UCSD-AML1 (cell line): Measurements from ENCODE around the gene KCNG2.
"Not testable (repeated sequence)": the region's sequence is repeated elsewhere in the genome, so short reads cannot be mapped to it uniquely, and the experiment has no call there.

Experiments used
- DNase-seq: peaks from one replicate; lab custom pipeline; 2025; ENCODE audit not compliant: unreplicated experiment; lab: John Stamatoyannopoulos, UW

The KCNG2 gene

DNA sequence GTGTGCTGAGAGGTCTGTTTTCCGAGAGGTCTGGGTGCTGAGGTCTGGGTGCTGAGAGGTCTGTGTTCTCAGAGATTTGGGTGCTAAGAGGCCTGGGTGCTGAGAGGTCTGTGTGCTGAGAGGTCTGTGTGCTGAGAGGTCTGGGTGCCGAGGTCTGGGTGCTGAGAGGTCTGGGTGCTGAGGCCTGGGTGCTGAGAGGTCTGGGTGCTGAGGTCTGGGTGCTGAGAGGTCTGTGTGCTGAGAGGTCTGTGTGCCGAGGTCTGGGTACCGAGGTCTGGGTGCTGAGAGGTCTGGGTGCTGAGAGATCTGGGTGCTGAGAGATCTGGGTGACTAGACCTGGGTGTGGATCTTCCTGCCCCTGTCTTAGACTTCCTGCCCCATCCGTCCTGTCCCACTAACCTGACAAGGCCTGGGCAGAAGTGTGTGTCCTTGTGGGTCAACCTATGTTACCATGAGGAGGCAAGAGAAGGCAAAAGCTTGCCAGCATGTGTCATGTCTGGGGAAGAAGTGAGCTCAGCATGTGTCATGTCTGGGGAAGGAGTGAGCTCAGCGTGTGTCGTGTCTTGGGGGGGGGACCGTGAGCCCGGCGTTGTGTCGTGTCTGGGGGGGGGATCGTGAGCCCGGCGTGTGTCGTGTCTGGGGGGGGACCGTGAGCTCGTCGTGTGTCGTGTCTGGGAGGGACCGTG is 69.3 kb downstream of the KCNG2 start:
- DNase-seq, result no peak

DNA sequence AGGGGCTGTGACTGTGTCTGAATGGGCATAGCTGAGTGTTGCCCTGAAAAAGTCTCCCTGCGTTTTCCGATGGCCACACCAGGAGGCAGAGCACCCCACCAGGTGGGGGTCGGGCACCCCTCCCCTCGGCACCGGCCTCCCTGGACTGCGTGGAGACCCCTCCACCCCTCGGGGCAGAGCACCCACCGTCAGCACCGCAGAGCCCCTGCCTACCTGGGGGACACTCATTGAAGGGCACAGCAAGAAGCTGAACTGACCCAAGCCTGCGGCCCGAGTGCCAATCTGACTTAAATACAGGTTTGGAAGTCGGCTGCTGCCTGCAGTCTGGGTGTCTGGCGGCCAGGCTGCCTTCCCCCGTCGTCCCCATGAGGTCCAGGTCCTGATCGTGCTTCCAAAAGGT is 69.9 kb downstream of the KCNG2 start:
- no peak for DNase-seq

DNA sequence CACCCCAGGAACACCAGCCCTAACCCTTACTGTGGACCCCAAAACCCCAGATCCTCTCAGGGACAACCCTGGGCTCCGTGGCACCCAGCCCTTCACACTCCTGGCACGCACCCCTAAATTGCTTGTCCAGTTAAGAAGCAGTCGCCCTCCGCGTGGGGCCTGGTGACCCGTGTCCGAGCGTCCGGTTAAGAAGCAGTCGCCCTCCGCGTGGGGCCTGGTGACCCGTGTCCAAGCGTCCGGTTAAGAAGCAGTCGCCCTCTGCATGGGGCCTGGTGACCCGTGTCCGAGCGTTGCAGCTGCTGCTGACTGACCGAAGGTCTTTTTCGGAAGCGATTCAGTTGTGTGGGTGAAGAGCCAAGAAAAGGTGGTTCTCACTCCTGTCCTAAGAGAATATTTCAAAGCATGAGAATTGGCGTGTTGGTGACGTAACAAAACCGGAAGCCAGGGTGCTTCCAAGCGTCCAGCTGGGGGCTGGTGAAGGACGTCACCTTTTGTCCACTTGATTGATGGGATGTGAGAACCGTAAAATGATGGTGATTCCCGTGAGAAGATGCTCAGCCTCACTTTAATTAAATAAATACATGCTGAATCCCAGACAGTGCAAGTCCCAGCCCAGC is 70.5 kb downstream of the KCNG2 start:
- no peak for DNase-seq

DNA sequence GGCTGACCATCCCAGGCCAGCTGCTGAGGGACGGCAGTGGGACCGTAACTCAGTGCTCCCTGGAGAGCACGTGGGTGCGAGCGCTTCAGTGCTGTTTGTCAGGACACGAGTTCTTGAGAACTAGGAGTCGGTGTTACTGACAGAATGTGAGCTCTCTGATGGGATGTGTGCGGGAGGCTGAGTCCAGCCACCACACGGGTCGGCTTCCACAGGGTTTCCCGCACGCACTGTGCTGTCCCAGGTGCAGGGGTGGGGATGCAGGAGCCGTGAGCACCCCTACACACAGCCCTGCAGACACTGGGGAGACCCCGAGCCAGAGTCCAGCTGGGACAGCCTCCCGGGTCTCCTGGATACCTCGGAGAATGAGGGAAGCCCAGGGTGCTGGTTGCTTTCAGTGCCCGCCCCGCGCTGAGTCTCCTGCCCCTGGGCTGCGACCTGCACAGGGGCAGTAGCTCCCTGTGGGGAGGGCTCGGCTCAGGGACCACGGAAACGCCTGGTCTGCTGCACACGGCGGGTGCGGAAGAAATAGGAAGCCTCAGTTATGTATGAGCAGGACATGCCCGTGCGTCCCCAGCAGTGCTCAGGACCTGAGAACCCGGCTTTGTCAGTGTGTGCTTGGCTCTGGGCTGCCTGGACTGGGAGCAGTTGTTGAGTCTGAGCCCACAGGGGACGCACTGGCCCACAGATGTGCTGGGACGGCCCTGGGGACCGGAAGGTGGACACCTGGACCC is 71.2 kb downstream of the KCNG2 start:
- no peak for DNase-seq

DNA sequence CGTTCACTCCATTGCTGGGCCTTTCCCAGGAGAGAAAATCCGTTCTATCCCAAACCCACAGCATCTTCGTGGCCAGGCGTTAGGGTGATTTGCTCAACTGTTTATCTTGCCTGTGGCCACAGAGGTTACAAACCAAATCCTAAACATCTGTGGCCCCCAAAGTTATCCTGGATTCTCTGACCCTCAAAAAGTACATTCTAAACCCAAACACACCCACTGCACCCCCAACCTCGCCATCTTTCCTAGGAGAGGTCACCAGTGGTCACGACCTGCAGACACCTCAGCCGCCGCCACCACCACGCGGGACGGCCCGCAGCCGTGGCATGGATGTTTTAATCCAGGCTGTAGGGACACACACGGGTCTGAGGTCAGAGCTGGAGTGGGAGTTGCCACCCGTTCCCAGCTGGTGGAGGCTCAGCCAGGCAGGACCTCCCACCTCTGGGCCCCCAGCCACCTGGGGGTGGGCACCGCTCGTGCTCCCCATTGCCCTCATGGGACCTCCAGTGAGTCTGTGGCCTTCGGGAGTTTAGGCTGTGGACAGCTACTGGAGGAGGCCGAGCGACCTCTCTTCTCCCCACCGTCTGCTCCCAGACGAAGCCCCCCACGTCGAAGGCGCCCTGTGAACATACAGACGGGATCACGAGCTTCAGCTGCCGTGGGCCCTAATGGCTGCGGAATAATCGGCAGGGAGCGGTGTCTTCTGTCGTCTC is 72.0 kb downstream of the KCNG2 start:
- no peak for DNase-seq

DNA sequence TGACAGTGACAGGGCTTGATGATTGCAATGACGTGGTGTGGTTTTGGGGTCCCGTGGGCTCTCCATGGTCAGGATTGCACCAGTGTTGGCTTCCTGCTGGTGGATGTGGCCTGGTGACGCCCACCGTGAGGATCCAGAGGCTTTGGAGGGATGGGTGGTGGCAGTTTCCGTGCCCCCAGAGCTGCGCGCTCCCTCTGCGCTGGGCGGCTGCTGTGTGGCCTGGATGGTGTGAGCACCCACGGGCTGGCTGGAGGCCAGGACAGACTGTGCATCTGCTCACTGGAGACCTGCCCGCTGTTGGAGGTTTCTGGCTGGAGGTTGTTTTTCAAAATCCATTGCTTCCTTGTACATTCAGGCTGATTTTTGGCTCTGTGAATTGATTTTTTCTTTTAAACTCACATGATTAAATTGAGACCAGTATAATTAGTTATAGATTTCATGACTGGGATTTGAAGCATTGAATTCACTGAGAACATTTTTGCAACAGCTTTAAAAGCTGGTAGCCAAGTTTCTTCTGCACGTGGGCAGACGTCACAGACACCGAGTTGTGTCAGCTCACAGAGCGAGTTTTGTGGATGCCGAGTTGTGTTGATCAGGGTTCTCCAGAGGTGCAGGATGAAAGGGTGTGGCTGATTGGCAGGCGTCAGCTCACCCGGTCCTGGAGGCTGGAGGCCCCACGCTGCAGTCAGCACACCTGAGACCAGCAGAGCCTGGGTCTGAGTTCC is 72.7 kb downstream of the KCNG2 start:
- DNase-seq, result no peak

DNA sequence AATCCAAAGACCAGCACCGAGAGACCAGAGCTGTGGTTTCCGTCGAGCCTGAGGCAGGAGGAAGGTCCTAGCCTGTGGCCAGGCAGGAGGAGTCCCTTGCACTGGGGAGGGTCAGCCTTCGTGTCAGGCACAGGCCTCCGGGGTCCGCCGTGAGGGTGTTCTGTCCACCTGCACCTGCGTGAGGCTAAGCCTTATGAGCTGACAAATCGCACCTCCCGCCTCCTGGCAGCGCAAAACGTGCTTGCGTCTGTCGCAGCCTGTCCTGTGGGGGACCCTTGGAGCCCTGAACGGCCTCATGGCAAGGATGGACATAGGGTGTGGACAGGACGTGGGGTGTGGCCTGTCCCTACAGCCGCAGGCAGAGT is 73.3 kb downstream of the KCNG2 start:
- DNase-seq, result no peak

DNA sequence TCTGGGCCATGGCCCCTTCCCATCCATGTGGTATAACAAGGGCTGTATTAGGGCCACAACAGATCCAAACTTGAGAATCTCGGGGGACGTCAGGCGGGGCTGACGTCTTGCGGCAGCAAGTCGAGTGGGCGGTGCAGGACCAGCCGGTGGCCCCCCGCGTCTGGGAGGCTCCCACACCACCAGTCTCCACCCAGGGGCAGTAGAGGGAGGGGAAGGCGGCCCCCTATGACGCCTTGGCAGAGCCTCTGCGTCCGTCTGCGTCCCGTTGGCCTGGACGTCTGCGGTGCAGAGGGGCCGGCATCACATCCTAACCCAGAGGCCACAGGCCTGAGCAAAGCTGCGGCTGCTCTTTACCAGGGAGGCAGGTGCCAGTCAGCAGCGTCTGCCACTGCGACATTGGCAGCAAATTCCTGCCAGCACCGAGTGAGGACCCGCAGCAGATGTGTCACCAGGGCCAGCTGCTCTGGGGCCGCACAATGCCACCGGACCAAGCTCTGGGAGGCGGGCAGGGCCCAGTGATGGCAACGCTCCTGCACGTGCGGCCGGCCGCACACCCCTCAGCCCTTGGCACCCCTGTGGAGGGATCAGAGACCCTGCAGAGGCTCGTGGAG is 73.8 kb downstream of the KCNG2 start:
- no peak for DNase-seq

DNA sequence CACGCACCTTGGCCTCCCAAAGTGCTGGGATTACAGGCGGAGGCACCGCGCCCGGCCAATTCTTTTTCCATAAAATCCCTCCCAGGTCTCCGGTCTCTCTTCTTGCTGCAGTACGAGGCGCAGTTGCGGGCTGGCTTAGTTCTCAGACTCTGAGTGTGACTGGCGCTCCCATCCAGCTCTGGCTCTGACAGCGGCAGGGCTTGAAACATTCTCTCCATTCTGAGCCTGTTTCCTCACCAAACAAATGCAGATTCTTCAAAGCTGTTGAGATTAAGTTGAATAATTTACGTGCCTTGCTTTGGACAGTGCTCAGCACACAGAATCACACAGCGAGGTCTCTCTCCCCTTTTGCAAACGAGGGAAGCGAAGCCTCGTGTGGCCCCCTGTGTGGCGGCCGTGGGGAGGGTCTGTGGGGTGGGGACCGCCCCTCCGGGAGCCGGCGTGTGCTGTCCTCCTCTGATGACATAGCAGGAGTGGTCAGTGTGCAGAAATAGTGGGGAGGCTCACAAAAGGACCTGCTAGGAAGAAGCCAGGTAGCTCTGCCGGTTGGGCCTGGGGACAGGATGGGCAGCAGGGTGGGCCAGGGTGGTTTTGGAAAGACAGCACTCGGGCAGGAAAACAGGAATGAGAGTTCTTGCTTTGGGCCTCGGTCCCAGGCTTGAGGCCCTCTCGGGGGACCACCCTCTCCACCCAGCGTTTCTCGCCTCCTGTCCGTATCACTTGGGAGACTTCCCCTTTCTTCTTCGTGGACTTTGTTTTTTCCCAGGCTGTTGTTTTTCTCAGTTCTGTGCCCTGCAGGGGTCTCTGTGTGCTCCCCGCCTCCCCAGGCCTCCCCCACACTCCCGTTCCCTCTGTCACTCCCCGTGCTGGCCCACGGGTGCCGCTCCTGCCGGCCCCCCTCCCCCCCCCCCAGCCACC is 75.0 kb downstream of the KCNG2 start:
- DNase-seq, result no peak

DNA sequence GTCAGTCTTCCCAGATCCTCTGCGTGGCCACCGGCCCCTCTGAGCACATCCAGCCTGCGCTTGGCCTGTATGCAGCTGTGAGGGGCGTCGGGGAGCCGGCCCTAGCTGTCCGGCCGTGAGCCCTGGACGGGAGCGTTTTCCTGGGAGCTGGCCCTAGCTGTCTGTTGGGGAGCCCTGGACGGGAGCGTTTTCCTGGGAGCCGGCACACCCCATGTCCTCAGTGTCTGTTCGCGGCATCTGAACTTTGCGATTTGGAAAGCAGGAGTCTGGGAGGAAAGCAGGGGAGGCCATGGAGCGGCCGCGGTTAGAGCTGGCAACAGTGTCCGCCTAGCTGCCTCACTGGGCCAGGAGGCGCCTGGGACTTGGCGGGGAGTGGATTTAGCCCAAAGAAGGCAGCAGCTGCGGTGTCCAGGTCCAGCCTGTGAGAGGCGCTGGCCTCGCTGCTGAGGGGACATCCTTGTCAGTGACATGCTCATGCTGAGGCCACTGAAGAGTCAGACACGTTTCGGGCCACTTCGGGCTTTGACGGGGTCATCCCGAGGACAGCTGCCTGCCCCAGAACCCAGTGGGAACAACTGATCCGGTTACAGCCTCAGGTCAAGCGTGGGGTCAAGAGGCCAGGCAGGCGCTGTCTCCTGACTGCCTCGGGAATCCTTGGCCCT is 75.8 kb downstream of the KCNG2 start:
- no peak for DNase-seq

DNA sequence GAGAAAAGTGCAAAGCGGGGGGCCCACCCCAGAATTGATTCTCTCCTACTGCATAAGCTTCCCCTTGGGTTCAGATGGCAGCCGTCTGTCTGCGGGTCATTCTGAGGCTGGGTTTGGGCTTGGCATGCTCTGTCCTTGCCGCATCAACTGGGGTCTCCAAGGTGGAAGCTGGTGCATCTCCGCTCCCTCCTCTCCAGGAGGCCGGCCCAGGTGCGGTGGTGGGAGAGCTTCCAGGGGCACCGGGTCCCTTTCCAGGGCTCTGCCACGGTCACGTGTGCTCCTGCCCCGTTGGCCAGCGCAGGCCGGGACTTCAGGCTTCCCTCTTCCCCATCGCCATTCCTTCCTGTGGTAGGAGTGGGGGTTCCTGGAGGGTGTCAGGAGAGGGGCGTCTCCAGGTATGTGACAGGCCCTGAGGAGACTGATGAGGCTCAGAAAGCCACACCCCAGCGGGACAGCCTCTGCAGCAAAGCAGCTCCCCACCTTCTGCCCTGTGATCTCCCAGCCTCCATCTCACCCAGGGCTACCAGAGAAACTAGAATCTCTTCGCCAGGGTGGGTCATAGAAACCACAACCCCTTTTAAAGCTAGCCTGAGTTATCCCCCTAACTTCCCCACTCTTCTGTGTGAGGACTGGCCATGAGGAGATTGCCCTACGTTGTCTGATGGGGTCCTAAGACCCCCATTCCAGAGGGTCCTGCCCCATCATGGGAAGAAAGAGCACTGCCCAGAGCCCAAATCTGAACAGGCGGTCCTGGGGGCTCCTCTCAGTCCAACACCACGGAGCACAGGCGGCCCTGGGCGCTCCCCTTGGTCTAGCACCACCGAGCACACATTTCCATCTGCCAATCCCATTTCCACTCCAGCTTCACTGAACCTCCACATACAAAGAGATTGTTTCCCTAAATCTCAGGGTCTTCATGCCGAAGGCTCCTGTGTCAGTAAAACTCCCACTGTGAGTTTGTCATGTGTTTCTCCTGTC is 77.1 kb downstream of the KCNG2 start:
- DNase-seq, result no peak

DNA sequence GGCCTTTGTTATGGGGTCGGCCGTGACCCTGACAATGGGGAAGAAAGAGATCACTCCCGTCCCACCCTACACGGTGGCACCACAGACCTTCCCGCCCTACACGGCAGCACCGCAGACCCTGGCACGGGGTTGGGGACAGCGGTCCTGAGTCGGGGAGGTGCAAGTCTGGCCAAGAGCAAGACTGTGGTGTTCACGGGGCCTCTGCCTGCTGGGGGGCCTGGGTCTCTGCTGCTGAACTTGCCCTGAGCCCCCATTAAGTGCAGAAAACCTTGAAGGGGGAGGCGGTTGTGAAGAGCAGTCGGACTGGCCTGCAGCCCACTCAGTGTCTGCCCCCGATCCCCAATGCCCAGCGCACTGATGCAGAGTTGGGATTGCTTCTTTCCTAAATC is 77.8 kb downstream of the KCNG2 start:
- no peak for DNase-seq

DNA sequence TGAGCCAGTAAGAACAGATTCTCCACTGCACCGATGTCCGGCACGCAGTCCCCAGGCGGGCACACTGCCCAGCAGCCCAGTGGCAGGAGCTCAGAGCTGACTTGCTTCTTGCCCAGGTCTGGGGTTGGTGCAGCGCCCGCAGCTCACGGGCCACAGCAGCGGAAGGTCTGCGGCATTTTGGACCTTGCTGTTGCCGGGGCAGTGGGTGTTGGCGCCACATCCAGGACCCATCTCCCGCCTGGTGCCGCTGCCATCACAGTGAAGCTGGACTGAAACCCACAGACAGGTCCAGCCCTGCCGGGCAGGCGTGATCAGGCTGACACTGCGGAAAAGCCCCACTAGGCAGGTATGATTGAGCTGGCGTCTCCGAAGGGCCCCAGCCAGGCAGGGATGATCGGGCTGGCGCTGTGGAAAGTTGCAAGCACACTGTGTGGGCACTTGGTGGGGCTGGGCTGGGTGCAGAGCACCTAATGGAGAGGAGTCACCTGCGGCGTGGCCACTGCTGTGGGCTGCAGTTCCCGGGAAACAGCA is 78.3 kb downstream of the KCNG2 start:
- no peak for DNase-seq

DNA sequence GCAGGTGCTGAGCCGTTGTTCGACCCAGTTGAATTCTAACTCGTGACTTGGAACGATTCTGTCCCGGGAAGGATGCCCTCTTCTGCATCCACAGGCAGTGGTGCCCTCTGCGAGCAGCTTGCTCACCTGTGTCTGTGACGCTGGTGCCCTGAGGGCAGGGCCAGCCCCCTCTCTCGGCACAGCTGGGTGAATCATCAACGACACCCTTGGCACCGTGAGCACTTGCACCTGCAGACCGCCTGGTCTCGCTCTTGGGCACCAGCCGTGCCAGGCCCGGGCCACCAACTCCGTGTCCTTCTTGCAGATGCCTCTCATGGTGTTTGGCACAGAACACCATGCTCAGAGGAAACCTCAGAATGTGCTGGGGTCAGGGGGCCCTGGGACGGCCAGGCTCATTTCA is 78.8 kb downstream of the KCNG2 start:
- DNase-seq, result no peak

DNA sequence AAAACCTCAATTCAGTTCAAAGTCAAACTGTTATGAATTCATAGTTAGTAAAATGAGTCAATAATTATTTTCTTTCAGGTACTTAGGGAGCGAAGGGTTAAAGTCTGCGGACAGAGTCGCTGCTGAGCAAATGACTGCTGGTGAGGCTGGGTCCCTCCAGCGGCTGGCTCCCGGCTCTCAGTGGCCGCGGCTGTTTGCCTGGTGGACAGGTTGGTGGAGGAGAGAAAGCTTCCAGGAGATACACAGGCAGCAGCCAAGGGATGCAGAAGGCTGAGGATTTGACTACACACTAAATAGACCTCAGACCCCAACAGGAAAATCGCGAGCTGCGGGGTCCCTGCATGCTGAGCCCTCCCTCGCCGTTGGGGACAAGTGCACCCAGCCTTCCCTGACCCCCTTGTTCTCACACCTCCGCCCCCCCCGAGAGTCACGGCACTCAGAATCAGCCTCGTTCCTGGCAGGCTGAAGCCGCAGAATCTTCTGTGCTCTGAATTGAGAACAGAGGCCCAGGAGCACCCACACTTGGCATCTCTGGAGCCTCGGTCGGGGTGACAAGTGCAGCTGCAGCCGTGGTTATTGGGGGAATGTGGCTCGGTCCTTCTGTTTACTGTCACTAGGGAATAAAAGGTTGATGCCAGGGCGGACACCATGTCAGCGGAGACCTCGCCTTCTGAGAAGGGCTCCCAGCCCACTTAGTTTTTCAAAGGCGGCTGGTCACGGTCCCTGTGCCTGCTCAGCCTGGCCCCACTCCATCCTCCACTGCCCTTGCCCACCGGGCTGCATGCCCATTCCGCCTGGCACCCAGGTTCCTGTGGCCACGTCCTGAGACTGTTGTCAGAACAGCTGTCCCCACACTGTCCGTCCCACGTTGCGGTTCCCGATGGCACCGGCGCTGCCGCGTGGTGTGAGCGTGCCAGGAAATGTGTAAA is 79.7 kb downstream of the KCNG2 start:
- no peak for DNase-seq

DNA sequence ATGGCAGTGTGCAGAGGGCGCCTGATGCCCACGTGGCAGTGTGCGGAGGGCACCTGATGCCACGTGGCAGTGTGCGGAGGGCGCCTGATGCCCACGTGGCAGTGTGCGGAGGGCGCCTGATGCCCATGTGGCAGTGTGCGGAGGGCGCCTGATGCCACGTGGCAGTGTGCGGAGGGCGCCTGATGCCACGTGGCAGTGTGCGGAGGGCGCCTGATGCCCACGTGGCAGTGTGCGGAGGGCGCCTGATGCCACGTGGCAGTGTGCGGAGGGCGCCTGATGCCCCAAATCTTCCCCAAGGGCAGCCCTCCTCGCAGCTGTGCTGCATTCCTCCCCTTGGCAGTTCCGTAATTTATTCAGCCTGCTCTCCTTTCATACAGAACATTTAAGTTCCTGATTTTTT is 80.5 kb downstream of the KCNG2 start:
- not testable (repeated sequence) for DNase-seq
